GM18867 (cell line): ENCODE data around the gene DNAJC4.

Experiments
- ATAC-seq: cut with Tn5 transposase; IDR thresholded peaks from one replicate; pipeline ENCODE4 v1.9.1; 2021; ENCODE audit warnings: mild to moderate bottlenecking, moderate library complexity; ENCODE audit not compliant: unreplicated experiment

Gene DNAJC4

GRCh38 chr11:64230171-64230984, at the start of gene DNAJC4:
TSS of gene DNAJC4 (plus strand) at chr11:64230548. CDS start at chr11:64230855, 307 bp downstream.
- ATAC-seq, result peak; percentile 43

- ATAC-seq, result no peak
These were observed 49.5 kb upstream of the DNAJC4 start for GRCh38 chr11:64180891-64181290.

GRCh38 chr11:64181506-64182411, 48.6 kb upstream of the DNAJC4 start:
- no peak for ATAC-seq

- ATAC-seq, result no peak
These were observed 46.5 kb upstream of the DNAJC4 start for GRCh38 chr11:64183890-64184289.

GRCh38 chr11:64185175-64185692, 45.1 kb upstream of the DNAJC4 start:
- peak; percentile 21 for ATAC-seq

- ATAC-seq, result peak; percentile 84
These were observed 44.5 kb upstream of the DNAJC4 start, which contains the start of gene STIP1 for GRCh38 chr11:64185693-64186491. TSS of gene STIP1 (plus strand) at chr11:64186171. CDS start at chr11:64186262, 91 bp downstream.

- ATAC-seq, result no peak
These were observed 43.7 kb upstream of the DNAJC4 start for GRCh38 chr11:64186492-64187165.

- ATAC-seq, result no peak
These were observed 37.9 kb upstream of the DNAJC4 start for GRCh38 chr11:64192434-64192833.

GRCh38 chr11:64196626-64197025, 33.7 kb upstream of the DNAJC4 start:
- ATAC-seq, result no peak

- no peak for ATAC-seq
These were observed 31.8 kb upstream of the DNAJC4 start for GRCh38 chr11:64198511-64198910.

- ATAC-seq, result no peak
These were observed 28.8 kb upstream of the DNAJC4 start for GRCh38 chr11:64201543-64201942.

- ATAC-seq, result no peak
These were observed 27.4 kb upstream of the DNAJC4 start for GRCh38 chr11:64202992-64203391.

- ATAC-seq, result no peak
These were observed 26.8 kb upstream of the DNAJC4 start for GRCh38 chr11:64203421-64204079.

- ATAC-seq, result no peak
These were observed 26.3 kb upstream of the DNAJC4 start for GRCh38 chr11:64204080-64204440.

GRCh38 chr11:64204464-64204989, 25.8 kb upstream of the DNAJC4 start:
- no peak for ATAC-seq

- peak; percentile 41 for ATAC-seq
These were observed 23.7 kb upstream of the DNAJC4 start, which contains the start of gene FERMT3 for GRCh38 chr11:64206457-64207255. TSS of gene FERMT3 (plus strand) at chr11:64206721. CDS start at chr11:64207365, 644 bp downstream.

- ATAC-seq, result peak; percentile 54
These were observed 22.9 kb upstream of the DNAJC4 start for GRCh38 chr11:64207256-64208085.
